GM21717 (cell line): ENCODE measurements around the gene FCN2.

ENCODE experiments used
- ATAC-seq: cut with Tn5 transposase; IDR thresholded peaks from one replicate; pipeline ENCODE4 v1.9.1; 2021; ENCODE audit warnings: mild to moderate bottlenecking, moderate library complexity; ENCODE audit not compliant: unreplicated experiment

FCN2 gene

GRCh38 chr9:134929193-134930158 is 48.9 kb downstream of the FCN2 start:
- no peak for ATAC-seq

- ATAC-seq: peak; percentile 58
These were observed 49.8 kb downstream of the FCN2 start for GRCh38 chr9:134930398-134930797.

GRCh38 chr9:134932171-134932570 is 51.6 kb downstream of the FCN2 start:
- no peak for ATAC-seq

GRCh38 chr9:134932606-134933005 is 52.0 kb downstream of the FCN2 start:
- ATAC-seq: no peak

GRCh38 chr9:134933076-134933659 is 52.6 kb downstream of the FCN2 start:
- ATAC-seq: no peak

GRCh38 chr9:134935056-134935640 is 54.5 kb downstream of the FCN2 start:
- ATAC-seq: no peak

GRCh38 chr9:134935701-134936345 is 55.2 kb downstream of the FCN2 start:
- no peak for ATAC-seq

- peak; percentile 49 for ATAC-seq
These were observed 55.9 kb downstream of the FCN2 start for GRCh38 chr9:134936346-134937163.
